ENCODE measurements around the gene CCDC117. TPM values are rescaled to one million over a fixed set of nuclear protein-coding genes. Genes with fewer than 3 reads are reported as not detected.

Gene CCDC117
- total RNA-seq, 2 donors from 2014 or later, result 40.9 TPM

GRCh38 chr22:28835630-28836189 lies 63.2 kb downstream of the CCDC117 start:
- Histone ChIP-seq H3K27me3 (ENCODE audit: control insufficient read depth, insufficient read depth, low read length, poor library complexity, severe bottlenecking) (no peaks in the 10 kb centered on the region), H3K9ac (ENCODE audit: extremely low read depth, low read length, poor library complexity, severe bottlenecking) (no peak overlapping the region), H3K36me3 (ENCODE audit: control insufficient read depth, insufficient read depth, low read length) (no peaks in the 10 kb centered on the region), H3K9me3 (ENCODE audit: control insufficient read depth, low read length) (no peaks in the 10 kb centered on the region), H3K4me3 (ENCODE audit: low read length) (no peak overlapping the region), H3K27ac (ENCODE audit: low read depth, low read length) (no peak overlapping the region), H3K4me1 (ENCODE audit: control insufficient read depth, insufficient read depth, low read length) (no peaks in the 10 kb centered on the region)
- DNase-seq, result no peak
- no peak for TF ChIP-seq CTCF (conservative IDR thresholded peaks at IDR 0.05)
- Mint-ChIP-seq H3K36me3 (ENCODE audit: low read depth) (no peaks in the 10 kb centered on the region), H3K4me1 (no peaks in the 10 kb centered on the region), H3K27ac (no peak overlapping the region), H3K9me3 (no peaks in the 10 kb centered on the region), H3K27me3 (ENCODE audit: insufficient read depth) (no peaks in the 10 kb centered on the region), H3K4me3 (no peak overlapping the region)
- WGBS, 2 experiments (ENCODE audit: insufficient coverage in 1 of 2, insufficient read length in 1 of 2), result 94 to 100% methylated on average over 4 to 11 of the region's 11 CpGs

DNA sequence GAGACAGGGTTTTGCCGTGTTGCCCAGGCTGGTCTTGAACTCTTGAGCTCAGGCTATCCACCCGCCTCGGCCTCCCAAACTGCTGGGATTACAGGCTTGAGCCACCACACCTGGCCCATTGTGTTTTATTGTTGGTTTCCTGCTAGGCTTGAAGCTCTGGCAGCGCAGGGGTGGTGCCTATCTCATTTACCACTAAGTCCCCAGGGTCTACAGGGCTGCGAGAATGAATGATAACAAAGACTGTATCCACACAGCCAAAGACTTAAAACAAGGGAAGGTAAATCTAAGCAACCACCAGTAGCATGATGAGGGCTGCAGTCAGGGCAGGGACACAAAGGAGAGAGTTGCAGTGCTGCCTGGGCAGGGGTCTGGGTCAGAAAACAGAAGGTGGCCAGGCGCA lies 65.1 kb downstream of the CCDC117 start:
- Histone ChIP-seq H3K36me3 (ENCODE audit: control insufficient read depth, insufficient read depth, low read length) (no peaks in the 10 kb centered on the region), H3K27ac (ENCODE audit: low read depth, low read length) (no peak overlapping the region), H3K9me3 (ENCODE audit: control insufficient read depth, low read length) (no peaks in the 10 kb centered on the region), H3K4me1 (ENCODE audit: control insufficient read depth, insufficient read depth, low read length) (no peaks in the 10 kb centered on the region), H3K27me3 (ENCODE audit: control insufficient read depth, insufficient read depth, low read length, poor library complexity, severe bottlenecking) (no peaks in the 10 kb centered on the region), H3K9ac (ENCODE audit: extremely low read depth, low read length, poor library complexity, severe bottlenecking) (no peak overlapping the region), H3K4me3 (ENCODE audit: low read length) (no peak overlapping the region)
- no peaks in the 10 kb centered on the region for H3K4me1 Mint-ChIP-seq
- no peak overlapping the region for H3K27ac Mint-ChIP-seq
- no peak for TF ChIP-seq CTCF (conservative IDR thresholded peaks at IDR 0.05)
- 88 to 91% methylated on average over 4 to 6 of the region's 6 CpGs for WGBS, 2 experiments (ENCODE audit: insufficient coverage in 1 of 2, insufficient read length in 1 of 2)
- no peaks in the 10 kb centered on the region for H3K27me3 Mint-ChIP-seq (ENCODE audit: insufficient read depth)
- no peak for DNase-seq
- no peak overlapping the region for H3K4me3 Mint-ChIP-seq
- no peaks in the 10 kb centered on the region for H3K9me3 Mint-ChIP-seq
- no peaks in the 10 kb centered on the region for H3K36me3 Mint-ChIP-seq (ENCODE audit: low read depth)

Other genes starting within 250 kb of the CCDC117 start
- gene TTC28, start 92.9 kb upstream of the CCDC117 start, total RNA-seq, result 10 to 100 TPM; 28.6 to 34.0 TPM
- gene CHEK2, start 30.9 kb upstream of the CCDC117 start, total RNA-seq, result 10 to 100 TPM; 67.5 to 72.3 TPM
- 10 to 100 TPM; 17.7 to 22.4 TPM for gene HSCB, start 30.7 kb upstream of the CCDC117 start, total RNA-seq
- gene XBP1, start 27.9 kb downstream of the CCDC117 start, total RNA-seq, result 100 to 1,000 TPM; 103 to 111 TPM
- gene ZNRF3, start 110.9 kb downstream of the CCDC117 start, total RNA-seq, result 10 to 100 TPM; 15.8 to 19.8 TPM

All from endodermal cell (in vitro differentiated cells).